ENCODE results near the gene AOPEP.
"Not testable (repeated sequence)": the region's sequence is repeated elsewhere in the genome, so short reads cannot be mapped to it uniquely, and the experiment has no call there.

Gene AOPEP

GRCh38 chr9:95012902-95013301, 286.4 kb downstream of the AOPEP start:
- Histone ChIP-seq H3K4me1 (ENCODE audit: control insufficient read depth in 2 of 2, insufficient read depth in 2 of 2, low read length in 2 of 2) (no peaks in the 10 kb centered on the region), H3K9me3 (ENCODE audit: control insufficient read depth in 2 of 2, low read length in 2 of 2) (no peaks in the 10 kb centered on the region), H3K9ac (ENCODE audit: low read depth in 1 of 2, low read length in 2 of 2) (no peak overlapping the region), H3K27me3 (ENCODE audit: control insufficient read depth in 2 of 2, insufficient read depth in 2 of 2, low read length in 2 of 2) (no peaks in the 10 kb centered on the region), H3K27ac (ENCODE audit: low read depth in 2 of 2, low read length in 2 of 2) (no peak overlapping the region), H3K36me3 (ENCODE audit: control insufficient read depth in 2 of 2, insufficient read depth in 2 of 2, low read length in 2 of 2) (peaks cover 6 to 13% of the 10 kb centered on the region in 2 donors), H3K4me3 (ENCODE audit: low read length in 2 of 2) (no peak overlapping the region)

GRCh38 chr9:95014917-95015316, 288.4 kb downstream of the AOPEP start:
- H3K4me1 ChIP-seq (ENCODE audit: control insufficient read depth in 2 of 2, insufficient read depth in 2 of 2, low read length in 2 of 2): peaks cover 0 to under 1% of the 10 kb centered on the region in 2 donors
- H3K36me3 ChIP-seq (ENCODE audit: control insufficient read depth in 2 of 2, insufficient read depth in 2 of 2, low read length in 2 of 2): peaks cover 14 to 15% of the 10 kb centered on the region in 2 donors
- H3K27ac ChIP-seq (ENCODE audit: low read depth in 2 of 2, low read length in 2 of 2): no peak overlapping the region
- H3K4me3 ChIP-seq (ENCODE audit: low read length in 2 of 2): no peak overlapping the region
- H3K9me3 ChIP-seq (ENCODE audit: control insufficient read depth in 2 of 2, low read length in 2 of 2): no peaks in the 10 kb centered on the region
- no peaks in the 10 kb centered on the region for H3K27me3 ChIP-seq (ENCODE audit: control insufficient read depth in 2 of 2, insufficient read depth in 2 of 2, low read length in 2 of 2)
- H3K9ac ChIP-seq (ENCODE audit: low read depth in 1 of 2, low read length in 2 of 2): no peak overlapping the region

- Histone ChIP-seq H3K9ac (ENCODE audit: low read depth in 1 of 2, low read length in 2 of 2) (no peak overlapping the region), H3K27ac (ENCODE audit: low read depth in 2 of 2, low read length in 2 of 2) (no peak overlapping the region), H3K4me3 (ENCODE audit: low read length in 2 of 2) (no peak overlapping the region), H3K9me3 (ENCODE audit: control insufficient read depth in 2 of 2, low read length in 2 of 2) (no peaks in the 10 kb centered on the region), H3K27me3 (ENCODE audit: control insufficient read depth in 2 of 2, insufficient read depth in 2 of 2, low read length in 2 of 2) (no peaks in the 10 kb centered on the region), H3K36me3 (ENCODE audit: control insufficient read depth in 2 of 2, insufficient read depth in 2 of 2, low read length in 2 of 2) (peaks cover 18% of the 10 kb centered on the region in 2 donors), H3K4me1 (ENCODE audit: control insufficient read depth in 2 of 2, insufficient read depth in 2 of 2, low read length in 2 of 2) (peaks cover 0 to 2% of the 10 kb centered on the region in 2 donors)
Observed at GRCh38 chr9:95015569-95015968, 289.1 kb downstream of the AOPEP start.

- Histone ChIP-seq H3K4me3 (ENCODE audit: low read length in 2 of 2) (no peak overlapping the region), H3K36me3 (ENCODE audit: control insufficient read depth in 2 of 2, insufficient read depth in 2 of 2, low read length in 2 of 2) (peaks cover 23 to 26% of the 10 kb centered on the region in 2 donors), H3K27ac (ENCODE audit: low read depth in 2 of 2, low read length in 2 of 2) (no peak overlapping the region), H3K4me1 (ENCODE audit: control insufficient read depth in 2 of 2, insufficient read depth in 2 of 2, low read length in 2 of 2) (peaks cover 0 to 2% of the 10 kb centered on the region in 2 donors), H3K27me3 (ENCODE audit: control insufficient read depth in 2 of 2, insufficient read depth in 2 of 2, low read length in 2 of 2) (no peaks in the 10 kb centered on the region), H3K9me3 (ENCODE audit: control insufficient read depth in 2 of 2, low read length in 2 of 2) (no peaks in the 10 kb centered on the region), H3K9ac (ENCODE audit: low read depth in 1 of 2, low read length in 2 of 2) (no peak overlapping the region)
Observed at GRCh38 chr9:95017062-95017461, 290.6 kb downstream of the AOPEP start.

- no peak overlapping the region for H3K4me3 ChIP-seq (ENCODE audit: low read length in 2 of 2)
- peaks cover 23 to 26% of the 10 kb centered on the region in 2 donors for H3K36me3 ChIP-seq (ENCODE audit: control insufficient read depth in 2 of 2, insufficient read depth in 2 of 2, low read length in 2 of 2)
- H3K9ac ChIP-seq (ENCODE audit: low read depth in 1 of 2, low read length in 2 of 2): no peak overlapping the region
- no peaks in the 10 kb centered on the region for H3K9me3 ChIP-seq (ENCODE audit: control insufficient read depth in 2 of 2, low read length in 2 of 2)
- H3K4me1 ChIP-seq (ENCODE audit: control insufficient read depth in 2 of 2, insufficient read depth in 2 of 2, low read length in 2 of 2): peaks cover 0 to 2% of the 10 kb centered on the region in 2 donors
- no peaks in the 10 kb centered on the region for H3K27me3 ChIP-seq (ENCODE audit: control insufficient read depth in 2 of 2, insufficient read depth in 2 of 2, low read length in 2 of 2)
- H3K27ac ChIP-seq (ENCODE audit: low read depth in 2 of 2, low read length in 2 of 2): no peak overlapping the region
Observed at GRCh38 chr9:95017661-95018060, 291.2 kb downstream of the AOPEP start.

- Histone ChIP-seq H3K4me3 (ENCODE audit: low read length in 2 of 2) (no peak overlapping the region), H3K4me1 (ENCODE audit: control insufficient read depth in 2 of 2, insufficient read depth in 2 of 2, low read length in 2 of 2) (peaks cover 4 to 5% of the 10 kb centered on the region in 2 donors), H3K27me3 (ENCODE audit: control insufficient read depth in 2 of 2, insufficient read depth in 2 of 2, low read length in 2 of 2) (no peaks in the 10 kb centered on the region), H3K9me3 (ENCODE audit: control insufficient read depth in 2 of 2, low read length in 2 of 2) (no peaks in the 10 kb centered on the region), H3K9ac (ENCODE audit: low read depth in 1 of 2, low read length in 2 of 2) (no peak overlapping the region), H3K36me3 (ENCODE audit: control insufficient read depth in 2 of 2, insufficient read depth in 2 of 2, low read length in 2 of 2) (peaks cover 23 to 26% of the 10 kb centered on the region in 2 donors), H3K27ac (ENCODE audit: low read depth in 2 of 2, low read length in 2 of 2) (peak overlapping the region in 1 of 2 donors; percentile 12)
Observed at GRCh38 chr9:95018099-95018936, 291.8 kb downstream of the AOPEP start.

GRCh38 chr9:95020644-95021043, 294.1 kb downstream of the AOPEP start:
- not testable (repeated sequence) for H3K9me3 ChIP-seq (ENCODE audit: control insufficient read depth in 2 of 2, low read length in 2 of 2); H3K27ac ChIP-seq (ENCODE audit: low read depth in 2 of 2, low read length in 2 of 2); H3K4me3 ChIP-seq (ENCODE audit: low read length in 2 of 2); H3K27me3 ChIP-seq (ENCODE audit: control insufficient read depth in 2 of 2, insufficient read depth in 2 of 2, low read length in 2 of 2); H3K9ac ChIP-seq (ENCODE audit: low read depth in 1 of 2, low read length in 2 of 2)
- peaks cover 11 to 12% of the 10 kb centered on the region in 2 donors for H3K4me1 ChIP-seq (ENCODE audit: control insufficient read depth in 2 of 2, insufficient read depth in 2 of 2, low read length in 2 of 2)
- H3K36me3 ChIP-seq (ENCODE audit: control insufficient read depth in 2 of 2, insufficient read depth in 2 of 2, low read length in 2 of 2): peaks cover 26 to 32% of the 10 kb centered on the region in 2 donors

GRCh38 chr9:95021166-95021886, 294.8 kb downstream of the AOPEP start:
- Histone ChIP-seq H3K27me3 (ENCODE audit: control insufficient read depth in 2 of 2, insufficient read depth in 2 of 2, low read length in 2 of 2) (no peaks in the 10 kb centered on the region), H3K36me3 (ENCODE audit: control insufficient read depth in 2 of 2, insufficient read depth in 2 of 2, low read length in 2 of 2) (peaks cover 25 to 33% of the 10 kb centered on the region in 2 donors), H3K9me3 (ENCODE audit: control insufficient read depth in 2 of 2, low read length in 2 of 2) (no peaks in the 10 kb centered on the region), H3K27ac (ENCODE audit: low read depth in 2 of 2, low read length in 2 of 2) (peak overlapping the region in 1 of 2 donors; percentile 0), H3K4me1 (ENCODE audit: control insufficient read depth in 2 of 2, insufficient read depth in 2 of 2, low read length in 2 of 2) (peaks cover 16 to 18% of the 10 kb centered on the region in 2 donors), H3K9ac (ENCODE audit: low read depth in 1 of 2, low read length in 2 of 2) (no peak overlapping the region), H3K4me3 (ENCODE audit: low read length in 2 of 2) (no peak overlapping the region)

GRCh38 chr9:95022657-95023056, 296.2 kb downstream of the AOPEP start:
- Histone ChIP-seq H3K9ac (ENCODE audit: low read depth in 1 of 2, low read length in 2 of 2) (no peak overlapping the region), H3K36me3 (ENCODE audit: control insufficient read depth in 2 of 2, insufficient read depth in 2 of 2, low read length in 2 of 2) (peaks cover 18 to 29% of the 10 kb centered on the region in 2 donors), H3K4me3 (ENCODE audit: low read length in 2 of 2) (no peak overlapping the region), H3K27me3 (ENCODE audit: control insufficient read depth in 2 of 2, insufficient read depth in 2 of 2, low read length in 2 of 2) (no peaks in the 10 kb centered on the region), H3K9me3 (ENCODE audit: control insufficient read depth in 2 of 2, low read length in 2 of 2) (no peaks in the 10 kb centered on the region), H3K4me1 (ENCODE audit: control insufficient read depth in 2 of 2, insufficient read depth in 2 of 2, low read length in 2 of 2) (peaks cover 16 to 18% of the 10 kb centered on the region in 2 donors), H3K27ac (ENCODE audit: low read depth in 2 of 2, low read length in 2 of 2) (peak overlapping the region in 1 of 2 donors; percentile 53)

Measured in mucosa of rectum (tissue), 2 donors.